HG02759 (cell line): ENCODE data around the gene ADGRF4.

Experiments used
- ATAC-seq: cut with Tn5 transposase; IDR thresholded peaks from one replicate; pipeline ENCODE4 v1.9.1; 2021; ENCODE audit warnings: mild to moderate bottlenecking, moderate library complexity; ENCODE audit not compliant: unreplicated experiment

Gene ADGRF4

GRCh38 chr6:47698342-47698787 is at the start of gene ADGRF4:
ADGRF4 (plus strand) TSS chr6:47698580; CDS start chr6:47707246, 8,666 bp downstream.
- no peak for ATAC-seq

- ATAC-seq = no peak
Measured at GRCh38 chr6:47650553-47651432, 47.6 kb upstream of the ADGRF4 start.

GRCh38 chr6:47651505-47651944 is 46.9 kb upstream of the ADGRF4 start:
- ATAC-seq = no peak

GRCh38 chr6:47653706-47654105 is 44.7 kb upstream of the ADGRF4 start:
- ATAC-seq = no peak

- no peak for ATAC-seq
Measured at GRCh38 chr6:47654255-47654654, 44.1 kb upstream of the ADGRF4 start.

GRCh38 chr6:47655719-47656595 is 42.4 kb upstream of the ADGRF4 start:
- no peak for ATAC-seq

GRCh38 chr6:47661960-47662359 is 36.4 kb upstream of the ADGRF4 start:
- no peak for ATAC-seq

- ATAC-seq = no peak
Measured at GRCh38 chr6:47663462-47664216, 34.7 kb upstream of the ADGRF4 start.

GRCh38 chr6:47665112-47665511 is 33.3 kb upstream of the ADGRF4 start:
- no peak for ATAC-seq

- ATAC-seq = no peak
Measured at GRCh38 chr6:47669684-47670513, 28.5 kb upstream of the ADGRF4 start.

GRCh38 chr6:47670851-47671250 is 27.5 kb upstream of the ADGRF4 start:
- ATAC-seq = no peak

GRCh38 chr6:47671777-47672176 is 26.6 kb upstream of the ADGRF4 start:
- ATAC-seq = no peak

- no peak for ATAC-seq
Measured at GRCh38 chr6:47672816-47673215, 25.6 kb upstream of the ADGRF4 start.

- no peak for ATAC-seq
Measured at GRCh38 chr6:47674673-47675072, 23.7 kb upstream of the ADGRF4 start.

- no peak for ATAC-seq
Measured at GRCh38 chr6:47677381-47678100, 20.8 kb upstream of the ADGRF4 start.

GRCh38 chr6:47678739-47679138 is 19.6 kb upstream of the ADGRF4 start:
- ATAC-seq = no peak

- no peak for ATAC-seq
Measured at GRCh38 chr6:47679322-47679906, 19.0 kb upstream of the ADGRF4 start.

- no peak for ATAC-seq
Measured at GRCh38 chr6:47680051-47680450, 18.3 kb upstream of the ADGRF4 start.

GRCh38 chr6:47680724-47681123 is 17.7 kb upstream of the ADGRF4 start:
- ATAC-seq = no peak
